Neural progenitor cell (in vitro differentiated cells): ENCODE measurements around the gene BMP2K. TPM values are rescaled to one million over a fixed set of nuclear protein-coding genes. Genes with fewer than 3 reads are reported as not detected.

ENCODE experiments used
- DNase-seq: peaks from one replicate; pipeline ENCODE4 v3.0.0-alpha.2; 2016; ENCODE audit warnings: low spot score
- H2AFZ ChIP-seq: fragments of 200-600 bp; sonication (generic); replicated peaks from 2 replicates; pipeline ENCODE4 v1.6.1; 2016; ENCODE audit warnings: antibody characterized with exemption
- H3F3A ChIP-seq: fragments of 200-600 bp; sonication (generic); 2 replicates; pipeline ENCODE4 v1.6.1; 2016; ENCODE audit warnings: antibody characterized with exemption, low read depth
- H3K27ac ChIP-seq: fragments of 200-600 bp; sonication (generic); 2 replicates; pipeline ENCODE4 v1.5.1; 2016; ENCODE audit warnings: mild to moderate bottlenecking
- H3K27me3 ChIP-seq: fragments of 200-600 bp; sonication (generic); 2 replicates; pipeline ENCODE4 v1.6.1; 2016; ENCODE audit warnings: mild to moderate bottlenecking, moderate library complexity
- H3K36me3 ChIP-seq: fragments of 200-600 bp; sonication (generic); 2 replicates; pipeline ENCODE4 v1.5.1; 2016
- H3K4me1 ChIP-seq: fragments of 200-600 bp; sonication (generic); 2 replicates; pipeline ENCODE4 v1.6.1; 2016; ENCODE audit warnings: mixed run types
- H3K4me2 ChIP-seq: fragments of 200-600 bp; sonication (generic); 2 replicates; pipeline ENCODE4 v1.6.1; 2016
- H3K4me3 ChIP-seq: fragments of 200-600 bp; sonication (generic); 2 replicates; pipeline ENCODE4 v1.5.1; 2016
- H3K79me2 ChIP-seq: fragments of 200-600 bp; sonication (generic); 2 replicates; pipeline ENCODE4 v1.6.1; 2016; ENCODE audit warnings: low read depth
- H3K9ac ChIP-seq: fragments of 200-600 bp; sonication (generic); 2 replicates; pipeline ENCODE4 v1.6.1; 2016
- H3K9me3 ChIP-seq: fragments of 200-600 bp; sonication (generic); 2 replicates; pipeline ENCODE4 v1.5.1; 2016; ENCODE audit warnings: low read depth
- H4K20me1 ChIP-seq: fragments of 200-600 bp; sonication (generic); 2 replicates; pipeline ENCODE4 v1.6.1; 2016; ENCODE audit warnings: low read depth
- H3K27ac Mint-ChIP-seq: 3 replicates; pipeline ENCODE4 v1.8.0; 2021; ENCODE audit warnings: mixed read lengths
- H3K27me3 Mint-ChIP-seq: 2 replicates; pipeline ENCODE4 v1.8.0; 2022; ENCODE audit warnings: low read depth, mild to moderate bottlenecking, inconsistent platforms, moderate library complexity, mixed read lengths; ENCODE audit not compliant: insufficient read depth
- H3K36me3 Mint-ChIP-seq: 3 replicates; pipeline ENCODE4 v1.8.0; 2021; ENCODE audit warnings: mixed read lengths
- H3K4me1 Mint-ChIP-seq: 3 replicates; pipeline ENCODE4 v1.8.0; 2021; ENCODE audit warnings: mixed read lengths
- H3K4me3 Mint-ChIP-seq: 3 replicates; pipeline ENCODE4 v1.8.0; 2021; ENCODE audit warnings: mild to moderate bottlenecking, moderate library complexity, mixed read lengths
- H3K9me3 Mint-ChIP-seq: 3 replicates; pipeline ENCODE4 v1.8.0; 2020; ENCODE audit warnings: mixed read lengths
- EZH2 ChIP-seq: fragments of 200-600 bp; sonication (generic); IDR thresholded peaks from 2 replicates; pipeline ENCODE4 v1.6.1; 2017; ENCODE audit warnings: antibody characterized with exemption, mild to moderate bottlenecking, moderate library complexity
- EZH2phosphoT487 ChIP-seq: fragments of 200-600 bp; sonication (generic); IDR thresholded peaks from 2 replicates; pipeline ENCODE4 v1.6.1; 2017; ENCODE audit warnings: antibody characterized with exemption
- total RNA-seq: library from RNA; depleted of rRNA; stranded (reverse); fragments of >200 nt; gene quantifications from 2 replicates; pipeline ENCODE4 v1.2.3, GENCODE V29; 2015; ENCODE audit warnings: low replicate concordance
- TF ChIP-seq, protein P1 (sequence below): fragments of 200-600 bp; sonication (generic); IDR thresholded peaks from 2 replicates; pipeline ENCODE4 v1.5.1; 2017; ENCODE audit warnings: antibody characterized with exemption, mild to moderate bottlenecking

Gene BMP2K
- total RNA-seq, 1 donor from 2014 or later: 62.0 TPM

DNA sequence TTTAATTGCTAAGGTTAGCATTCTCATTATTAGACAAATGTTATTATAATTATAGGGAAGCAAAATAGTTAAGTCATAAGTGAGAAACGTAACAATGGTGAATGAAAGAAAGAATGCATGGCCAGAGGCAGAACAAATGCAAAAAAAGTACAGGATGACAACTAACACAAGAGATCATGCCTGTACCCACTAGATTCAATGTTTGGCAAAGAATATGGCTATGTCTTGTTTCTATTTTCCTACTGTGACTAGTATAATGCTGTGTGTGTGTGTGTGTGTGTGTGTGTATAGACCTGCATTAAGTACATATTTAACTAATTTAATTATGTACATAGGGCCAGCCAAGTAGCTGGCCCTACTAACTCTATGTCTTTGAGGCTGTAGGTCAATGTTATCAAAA, 12.9 kb upstream of the BMP2K start:
- TF ChIP-seq EZH2phosphoT487 (no peak), EZH2 (no peak)
- TF ChIP-seq, protein P1, sequence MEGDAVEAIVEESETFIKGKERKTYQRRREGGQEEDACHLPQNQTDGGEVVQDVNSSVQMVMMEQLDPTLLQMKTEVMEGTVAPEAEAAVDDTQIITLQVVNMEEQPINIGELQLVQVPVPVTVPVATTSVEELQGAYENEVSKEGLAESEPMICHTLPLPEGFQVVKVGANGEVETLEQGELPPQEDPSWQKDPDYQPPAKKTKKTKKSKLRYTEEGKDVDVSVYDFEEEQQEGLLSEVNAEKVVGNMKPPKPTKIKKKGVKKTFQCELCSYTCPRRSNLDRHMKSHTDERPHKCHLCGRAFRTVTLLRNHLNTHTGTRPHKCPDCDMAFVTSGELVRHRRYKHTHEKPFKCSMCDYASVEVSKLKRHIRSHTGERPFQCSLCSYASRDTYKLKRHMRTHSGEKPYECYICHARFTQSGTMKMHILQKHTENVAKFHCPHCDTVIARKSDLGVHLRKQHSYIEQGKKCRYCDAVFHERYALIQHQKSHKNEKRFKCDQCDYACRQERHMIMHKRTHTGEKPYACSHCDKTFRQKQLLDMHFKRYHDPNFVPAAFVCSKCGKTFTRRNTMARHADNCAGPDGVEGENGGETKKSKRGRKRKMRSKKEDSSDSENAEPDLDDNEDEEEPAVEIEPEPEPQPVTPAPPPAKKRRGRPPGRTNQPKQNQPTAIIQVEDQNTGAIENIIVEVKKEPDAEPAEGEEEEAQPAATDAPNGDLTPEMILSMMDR: no peak
- H3K9me3 Mint-ChIP-seq: no peaks in the 10 kb centered on the region
- H3K4me1 Mint-ChIP-seq: no peaks in the 10 kb centered on the region
- H3K4me1 ChIP-seq: no peaks in the 10 kb centered on the region
- no peaks in the 10 kb centered on the region for H3K9me3 ChIP-seq
- H3K27ac ChIP-seq: no peak overlapping the region
- H3F3A ChIP-seq: no peaks in the 10 kb centered on the region
- no peak overlapping the region for H2AFZ ChIP-seq
- H3K4me3 ChIP-seq: no peak overlapping the region
- no peak overlapping the region for H3K27ac Mint-ChIP-seq
- no peaks in the 10 kb centered on the region for H4K20me1 ChIP-seq
- H3K27me3 Mint-ChIP-seq: peaks cover 2% of the 10 kb centered on the region
- no peak overlapping the region for H3K4me2 ChIP-seq
- H3K9ac ChIP-seq: no peak overlapping the region
- no peaks in the 10 kb centered on the region for H3K36me3 ChIP-seq
- H3K36me3 Mint-ChIP-seq: no peaks in the 10 kb centered on the region
- no peaks in the 10 kb centered on the region for H3K27me3 ChIP-seq
- H3K4me3 Mint-ChIP-seq: no peak overlapping the region
- no peaks in the 10 kb centered on the region for H3K79me2 ChIP-seq
- DNase-seq: no peak

DNA sequence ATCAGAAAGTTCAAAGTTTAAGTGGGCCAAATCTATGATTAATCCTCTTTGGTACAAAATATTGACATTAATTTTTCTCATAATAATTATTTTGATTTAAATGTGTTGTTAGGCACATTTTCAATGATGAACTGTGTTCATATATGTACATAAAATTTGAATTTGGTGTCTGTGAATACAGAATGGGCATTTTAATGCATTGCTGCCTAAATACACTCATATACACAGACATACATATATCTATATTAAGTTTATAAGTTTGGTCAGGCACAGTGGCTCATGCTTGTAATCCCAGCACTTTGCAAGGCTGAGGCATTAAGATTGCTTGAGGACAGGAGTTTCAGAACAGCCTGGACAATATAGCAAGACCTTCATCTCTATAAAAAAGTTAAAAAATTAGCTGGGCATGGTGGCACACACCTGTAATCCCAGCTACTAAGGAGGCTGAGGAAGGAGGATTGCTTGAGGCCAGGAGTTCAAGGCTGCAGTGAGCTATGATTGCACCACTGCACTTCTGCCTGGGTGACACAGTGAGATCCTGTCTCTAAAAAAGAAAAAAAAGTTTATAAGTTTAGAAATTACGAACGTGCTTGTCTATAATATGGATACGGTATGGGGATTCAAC, 12.3 kb upstream of the BMP2K start:
- no peak for TF ChIP-seq EZH2phosphoT487
- TF ChIP-seq EZH2: no peak
- TF ChIP-seq, protein P1: no peak

DNA sequence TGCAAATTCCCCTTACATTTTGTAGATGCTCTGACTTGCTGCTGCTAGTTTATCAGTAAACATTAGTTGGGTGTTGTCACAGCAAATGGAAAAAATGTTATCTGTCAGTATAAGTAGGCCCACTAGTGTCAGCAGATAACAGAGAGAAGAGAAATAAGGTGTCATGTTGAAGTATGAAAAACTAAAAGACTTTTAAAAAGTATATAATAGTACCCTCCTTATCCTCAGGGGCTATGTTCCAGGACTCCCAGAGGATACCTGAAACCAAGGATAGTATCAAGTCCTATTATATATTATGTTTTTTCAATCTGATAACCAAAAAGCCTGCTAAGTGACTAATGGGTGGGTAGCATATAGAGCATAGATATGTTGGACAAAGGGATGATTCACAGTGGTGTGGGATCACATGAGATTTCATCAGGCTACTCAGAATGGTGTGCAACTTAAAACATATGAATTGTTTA, 11.6 kb upstream of the BMP2K start:
- no peak overlapping the region for H3K27ac ChIP-seq
- no peaks in the 10 kb centered on the region for H3K9me3 ChIP-seq
- H3F3A ChIP-seq: no peaks in the 10 kb centered on the region
- Mint-ChIP-seq H3K9me3 (no peaks in the 10 kb centered on the region), H3K27me3 (peaks cover 2% of the 10 kb centered on the region), H3K4me3 (no peak overlapping the region), H3K36me3 (no peaks in the 10 kb centered on the region), H3K27ac (no peak overlapping the region), H3K4me1 (no peaks in the 10 kb centered on the region)
- H3K36me3 ChIP-seq: no peaks in the 10 kb centered on the region
- TF ChIP-seq, protein P1: no peak
- TF ChIP-seq EZH2phosphoT487 (no peak), EZH2 (no peak)
- H2AFZ ChIP-seq: no peak overlapping the region
- no peaks in the 10 kb centered on the region for H3K79me2 ChIP-seq
- H3K4me3 ChIP-seq: no peak overlapping the region
- H3K27me3 ChIP-seq: no peaks in the 10 kb centered on the region
- H3K4me1 ChIP-seq: no peaks in the 10 kb centered on the region
- H3K4me2 ChIP-seq: no peak overlapping the region
- H4K20me1 ChIP-seq: no peaks in the 10 kb centered on the region
- no peak for DNase-seq
- H3K9ac ChIP-seq: no peak overlapping the region

More for the DNA sequence above, 12.3 kb upstream of the BMP2K start:
- H3K4me1 ChIP-seq: no peaks in the 10 kb centered on the region
- DNase-seq: no peak
- no peak overlapping the region for H3K27ac Mint-ChIP-seq
- H3F3A ChIP-seq: no peaks in the 10 kb centered on the region
- H4K20me1 ChIP-seq: no peaks in the 10 kb centered on the region
- no peaks in the 10 kb centered on the region for H3K36me3 ChIP-seq
- no peak overlapping the region for H3K9ac ChIP-seq
- no peaks in the 10 kb centered on the region for H3K9me3 Mint-ChIP-seq
- no peaks in the 10 kb centered on the region for H3K4me1 Mint-ChIP-seq
- no peak overlapping the region for H3K4me3 Mint-ChIP-seq
- H3K79me2 ChIP-seq: no peaks in the 10 kb centered on the region
- no peaks in the 10 kb centered on the region for H3K9me3 ChIP-seq
- H3K4me3 ChIP-seq: no peak overlapping the region
- no peaks in the 10 kb centered on the region for H3K27me3 ChIP-seq
- no peak overlapping the region for H3K4me2 ChIP-seq
- H3K27me3 Mint-ChIP-seq: peaks cover 2% of the 10 kb centered on the region
- H3K36me3 Mint-ChIP-seq: no peaks in the 10 kb centered on the region
- no peak overlapping the region for H2AFZ ChIP-seq
- no peak overlapping the region for H3K27ac ChIP-seq
